ENCODE data around the gene CADPS2. TPM values are rescaled to one million over a fixed set of nuclear protein-coding genes. Genes with fewer than 3 reads are reported as not detected.
A peak's percentile ranks its signal among the peaks of the same experiment; 100 is the strongest.

The CADPS2 gene
- total RNA-seq, 5 donors from 2014 or later (not counting 1 experiment from before 2014, with no cell fraction given) = 0.15 to 0.28 (median 0.16) TPM; not detected in 2

GRCh38 chr7:122528879-122529481 lies 357.3 kb downstream of the CADPS2 start:
- no peak for ATAC-seq (replicated peaks in 1 of 4)
- H3K9me3 Mint-ChIP-seq = peaks cover 3 to 4% (median 3%) of the 10 kb centered on the region in 3 donors
- H3K27ac Mint-ChIP-seq = no peak overlapping the region
- H3K4me3 Mint-ChIP-seq = no peak overlapping the region
- peak in 1 of 35 experiments; percentile 3 for DNase-seq
- no peaks in the 10 kb centered on the region for H3K36me3 Mint-ChIP-seq
- peaks cover 0 to 4% of the 10 kb centered on the region in 2 donors for H3K27me3 Mint-ChIP-seq
- WGBS (ENCODE audit: insufficient coverage) = no CpG with 5 or more reads among the region's 3 CpGs
- Histone ChIP-seq H3K36me3 (ENCODE audit: control insufficient read depth in 2 of 2, extremely low read depth in 1 of 2, insufficient read depth in 1 of 2, low read length in 1 of 2) (no peaks in the 10 kb centered on the region), H3K4me3 (ENCODE audit: control insufficient read depth in 1 of 2, extremely low read depth in 1 of 2, low read length in 1 of 2) (no peak overlapping the region), H3K4me1 (ENCODE audit: control insufficient read depth in 1 of 2, extremely low read depth in 1 of 2, insufficient read depth in 2 of 2, low read length in 2 of 2) (no peaks in the 10 kb centered on the region), H3K9me3 (no peaks in the 10 kb centered on the region), H3K27ac (ENCODE audit: low read length) (no peak overlapping the region), H3K27me3 (replicated peaks in 1 of 2; ENCODE audit: control insufficient read depth in 2 of 2, extremely low read depth in 1 of 2, insufficient read depth in 2 of 2, low read length in 1 of 2) (peaks cover 0 to 3% of the 10 kb centered on the region in 2 experiments)
- no peaks in the 10 kb centered on the region for H3K4me1 Mint-ChIP-seq
- CTCF ChIA-PET = no interaction called here
- POLR2A ChIA-PET = no interaction called here

- Histone ChIP-seq H3K9me3 (no peaks in the 10 kb centered on the region), H3K4me3 (ENCODE audit: control insufficient read depth in 1 of 2, extremely low read depth in 1 of 2, low read length in 1 of 2) (no peak overlapping the region), H3K27ac (ENCODE audit: low read length) (no peak overlapping the region), H3K27me3 (replicated peaks in 1 of 2; ENCODE audit: control insufficient read depth in 2 of 2, extremely low read depth in 1 of 2, insufficient read depth in 2 of 2, low read length in 1 of 2) (no peaks in the 10 kb centered on the region), H3K4me1 (ENCODE audit: control insufficient read depth in 1 of 2, extremely low read depth in 1 of 2, insufficient read depth in 2 of 2, low read length in 2 of 2) (no peaks in the 10 kb centered on the region), H3K36me3 (ENCODE audit: control insufficient read depth in 2 of 2, extremely low read depth in 1 of 2, insufficient read depth in 1 of 2, low read length in 1 of 2) (no peaks in the 10 kb centered on the region)
- whole genome bisulfite sequencing (ENCODE audit: insufficient coverage) = 100% methylated on average over 1 of the region's 5 CpGs
- no peak overlapping the region for H3K27ac Mint-ChIP-seq
- H3K4me1 Mint-ChIP-seq = no peaks in the 10 kb centered on the region
- ATAC-seq (replicated peaks in 1 of 4) = no peak
- H3K36me3 Mint-ChIP-seq = no peaks in the 10 kb centered on the region
- CTCF ChIA-PET = no interaction called here
- DNase-seq = no peak
- H3K9me3 Mint-ChIP-seq = peaks cover 3 to 4% (median 3%) of the 10 kb centered on the region in 3 donors
- H3K4me3 Mint-ChIP-seq = no peak overlapping the region
- POLR2A ChIA-PET = no interaction called here
- H3K27me3 Mint-ChIP-seq = peaks cover 0 to 4% of the 10 kb centered on the region in 2 donors
Measured at GRCh38 chr7:122525355-122525754, 360.9 kb downstream of the CADPS2 start.

- H3K4me3 ChIP-seq (ENCODE audit: control insufficient read depth in 1 of 2, extremely low read depth in 1 of 2, low read length in 1 of 2) = no peak overlapping the region
- H3K36me3 ChIP-seq (ENCODE audit: control insufficient read depth in 2 of 2, extremely low read depth in 1 of 2, insufficient read depth in 1 of 2, low read length in 1 of 2) = no peaks in the 10 kb centered on the region
- H3K27me3 ChIP-seq (replicated peaks in 1 of 2; ENCODE audit: control insufficient read depth in 2 of 2, extremely low read depth in 1 of 2, insufficient read depth in 2 of 2, low read length in 1 of 2) = no peaks in the 10 kb centered on the region
- H3K4me1 ChIP-seq (ENCODE audit: control insufficient read depth in 1 of 2, extremely low read depth in 1 of 2, insufficient read depth in 2 of 2, low read length in 2 of 2) = no peaks in the 10 kb centered on the region
- POLR2A ChIA-PET = no interaction called here
- Mint-ChIP-seq H3K36me3 (no peaks in the 10 kb centered on the region), H3K27ac (no peak overlapping the region), H3K4me1 (no peaks in the 10 kb centered on the region), H3K9me3 (peaks cover 3 to 4% (median 3%) of the 10 kb centered on the region in 3 donors), H3K27me3 (peaks cover 0 to 4% of the 10 kb centered on the region in 2 donors), H3K4me3 (no peak overlapping the region)
- no peaks in the 10 kb centered on the region for H3K9me3 ChIP-seq
- ATAC-seq (replicated peaks in 1 of 4) (no peak), DNase-seq (no peak)
- no peak overlapping the region for H3K27ac ChIP-seq (ENCODE audit: low read length)
- CTCF ChIA-PET = interaction anchor here in 1 of 2 donors (0.6 kb wide), 1 partner anchor 25 kb away, joined by 3 read pairs; no protein-coding TSS in a partner anchor
Measured at GRCh38 chr7:122521767-122522166, 364.5 kb downstream of the CADPS2 start.

GRCh38 chr7:122520971-122521555 lies 365.2 kb downstream of the CADPS2 start:
- ChIA-PET POLR2A (no interaction called here), CTCF (no interaction called here)
- no peaks in the 10 kb centered on the region for H3K9me3 ChIP-seq

GRCh38 chr7:122518488-122518887 lies 367.8 kb downstream of the CADPS2 start:
- no peak for ATAC-seq (replicated peaks in 1 of 4)
- no peak overlapping the region for H3K27ac Mint-ChIP-seq
- H3K36me3 Mint-ChIP-seq = no peaks in the 10 kb centered on the region

More at GRCh38 chr7:122520971-122521555, 365.2 kb downstream of the CADPS2 start:
- Histone ChIP-seq H3K4me3 (ENCODE audit: control insufficient read depth in 1 of 2, extremely low read depth in 1 of 2, low read length in 1 of 2) (no peak overlapping the region), H3K4me1 (ENCODE audit: control insufficient read depth in 1 of 2, extremely low read depth in 1 of 2, insufficient read depth in 2 of 2, low read length in 2 of 2) (no peaks in the 10 kb centered on the region), H3K36me3 (ENCODE audit: control insufficient read depth in 2 of 2, extremely low read depth in 1 of 2, insufficient read depth in 1 of 2, low read length in 1 of 2) (no peaks in the 10 kb centered on the region), H3K27ac (ENCODE audit: low read length) (no peak overlapping the region), H3K27me3 (replicated peaks in 1 of 2; ENCODE audit: control insufficient read depth in 2 of 2, extremely low read depth in 1 of 2, insufficient read depth in 2 of 2, low read length in 1 of 2) (no peaks in the 10 kb centered on the region)
- WGBS (ENCODE audit: insufficient coverage) = 62% methylated on average over 3 of the region's 5 CpGs
- Mint-ChIP-seq H3K27me3 (no peaks in the 10 kb centered on the region), H3K9me3 (peaks cover 0 to 3% (median 0%) of the 10 kb centered on the region in 3 donors), H3K36me3 (no peaks in the 10 kb centered on the region), H3K4me1 (no peaks in the 10 kb centered on the region), H3K27ac (no peak overlapping the region), H3K4me3 (no peak overlapping the region)
- DNase-seq (no peak), ATAC-seq (replicated peaks in 1 of 4) (no peak)

GRCh38 chr7:122517576-122517975 lies 368.7 kb downstream of the CADPS2 start:
- H3K27me3 Mint-ChIP-seq = no peaks in the 10 kb centered on the region
- H3K27me3 ChIP-seq (replicated peaks in 1 of 2; ENCODE audit: control insufficient read depth in 2 of 2, extremely low read depth in 1 of 2, insufficient read depth in 2 of 2, low read length in 1 of 2) = no peaks in the 10 kb centered on the region
- CTCF ChIA-PET = no interaction called here
- H3K9me3 Mint-ChIP-seq = no peaks in the 10 kb centered on the region
- H3K36me3 ChIP-seq (ENCODE audit: control insufficient read depth in 2 of 2, extremely low read depth in 1 of 2, insufficient read depth in 1 of 2, low read length in 1 of 2) = no peaks in the 10 kb centered on the region
- H3K27ac Mint-ChIP-seq = no peak overlapping the region
- WGBS (ENCODE audit: insufficient coverage) = no CpG with 5 or more reads among the region's 1 CpG
- no peak for DNase-seq
- H3K4me3 ChIP-seq (ENCODE audit: control insufficient read depth in 1 of 2, extremely low read depth in 1 of 2, low read length in 1 of 2) = no peak overlapping the region
- no peak overlapping the region for H3K27ac ChIP-seq (ENCODE audit: low read length)
- no peak for ATAC-seq (replicated peaks in 1 of 4)
- H3K4me1 Mint-ChIP-seq = no peaks in the 10 kb centered on the region
- POLR2A ChIA-PET = no interaction called here
- no peak overlapping the region for H3K4me3 Mint-ChIP-seq
- no peaks in the 10 kb centered on the region for H3K9me3 ChIP-seq
- H3K4me1 ChIP-seq (ENCODE audit: control insufficient read depth in 1 of 2, extremely low read depth in 1 of 2, insufficient read depth in 2 of 2, low read length in 2 of 2) = no peaks in the 10 kb centered on the region
- H3K36me3 Mint-ChIP-seq = no peaks in the 10 kb centered on the region

More at GRCh38 chr7:122518488-122518887, 367.8 kb downstream of the CADPS2 start:
- WGBS (ENCODE audit: insufficient coverage) = no CpG with 5 or more reads among the region's 4 CpGs
- Histone ChIP-seq H3K27me3 (replicated peaks in 1 of 2; ENCODE audit: control insufficient read depth in 2 of 2, extremely low read depth in 1 of 2, insufficient read depth in 2 of 2, low read length in 1 of 2) (no peaks in the 10 kb centered on the region), H3K36me3 (ENCODE audit: control insufficient read depth in 2 of 2, extremely low read depth in 1 of 2, insufficient read depth in 1 of 2, low read length in 1 of 2) (no peaks in the 10 kb centered on the region), H3K9me3 (no peaks in the 10 kb centered on the region), H3K4me3 (ENCODE audit: control insufficient read depth in 1 of 2, extremely low read depth in 1 of 2, low read length in 1 of 2) (no peak overlapping the region), H3K4me1 (ENCODE audit: control insufficient read depth in 1 of 2, extremely low read depth in 1 of 2, insufficient read depth in 2 of 2, low read length in 2 of 2) (no peaks in the 10 kb centered on the region), H3K27ac (ENCODE audit: low read length) (no peak overlapping the region)
- DNase-seq = no peak
- Mint-ChIP-seq H3K9me3 (no peaks in the 10 kb centered on the region), H3K4me3 (no peak overlapping the region), H3K4me1 (no peaks in the 10 kb centered on the region), H3K27me3 (no peaks in the 10 kb centered on the region)
- ChIA-PET CTCF (no interaction called here), POLR2A (no interaction called here)

All from T-cell (primary cell).